Lower leg skin (tissue), 4 donors: ENCODE measurements around the gene PGLYRP3. TPM values are rescaled to one million over a fixed set of nuclear protein-coding genes. Genes with fewer than 3 reads are reported as not detected.
A peak's percentile ranks its signal among the peaks of the same experiment; 100 is the strongest.

Experiments
- DNase-seq, 2 donors: peaks; one replicate each; pipeline ENCODE4 v3.0.0-alpha.2; 2019; ENCODE audit warnings: low spot score in 2 of 2
- H3K4me3 ChIP-seq: fragments of 200-600 bp; sonication (generic); 2 replicates; pipeline ENCODE4 v1.5.1; 2017; ENCODE audit warnings: mild to moderate bottlenecking, low read depth; ENCODE audit not compliant: poor library complexity, severe bottlenecking
- POLR2A ChIP-seq, 2 donors: fragments of 450-650 bp; IDR thresholded peaks; one replicate each; pipeline ENCODE4 v1.6.1; 2016 to 2017; ENCODE audit warnings: antibody characterized with exemption in 2 of 2, mild to moderate bottlenecking in 1 of 2, moderate library complexity in 1 of 2
- WGBS, 2 donors: methylation state at CpG; one replicate each; pipeline ENCODE4 v1.1.5; 2018; 5-methylcytosine and 5-hydroxymethylcytosine counted together
- intact Hi-C: fragments of 100-400 bp; cut with DNase I; formaldehyde crosslinking; loops from one replicate; pipeline ENCODE4 v1.15.0; 2023; ENCODE audit warnings: low total_unique reads
- total RNA-seq, 4 donors: library from RNA; depleted of rRNA; stranded (reverse); fragments of >200 nt; gene quantifications; one replicate each; pipeline ENCODE4 v1.1.0, GENCODE V29; 2016
- TF ChIP-seq, protein P1 (sequence below), 3 donors: fragments of 450-650 bp; IDR thresholded peaks; one replicate each; pipeline ENCODE4 v1.5.1; 2016; ENCODE audit warnings: antibody characterized with exemption in 3 of 3, mild to moderate bottlenecking in 3 of 3, moderate library complexity in 2 of 3

PGLYRP3 gene
- total RNA-seq, 4 donors from 2014 or later: 33.1 to 66.1 (median 60.3) TPM

DNA sequence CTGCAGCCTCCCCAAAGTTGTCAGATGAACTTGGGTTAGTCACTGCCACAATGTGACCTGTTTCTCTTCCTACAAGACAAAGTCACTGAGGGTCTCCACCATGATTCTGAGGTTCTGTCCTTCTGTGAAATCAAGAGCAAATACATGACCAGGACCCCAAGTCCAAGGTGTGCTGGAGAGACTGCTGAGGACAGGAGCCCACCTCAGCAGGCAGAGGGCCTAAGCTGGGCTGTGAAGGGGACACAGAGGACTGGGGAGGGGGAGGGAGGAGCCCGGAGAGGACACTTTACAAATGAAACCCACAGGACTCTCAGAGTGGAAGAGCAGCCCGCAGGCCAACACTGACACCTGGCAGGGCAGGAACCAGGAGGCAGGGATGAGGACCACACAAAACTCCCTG is 3.3 kb downstream of the PGLYRP3 start:
- no peak for TF ChIP-seq POLR2A (IDR thresholded peaks at IDR 0.05)
- TF ChIP-seq, protein P1, sequence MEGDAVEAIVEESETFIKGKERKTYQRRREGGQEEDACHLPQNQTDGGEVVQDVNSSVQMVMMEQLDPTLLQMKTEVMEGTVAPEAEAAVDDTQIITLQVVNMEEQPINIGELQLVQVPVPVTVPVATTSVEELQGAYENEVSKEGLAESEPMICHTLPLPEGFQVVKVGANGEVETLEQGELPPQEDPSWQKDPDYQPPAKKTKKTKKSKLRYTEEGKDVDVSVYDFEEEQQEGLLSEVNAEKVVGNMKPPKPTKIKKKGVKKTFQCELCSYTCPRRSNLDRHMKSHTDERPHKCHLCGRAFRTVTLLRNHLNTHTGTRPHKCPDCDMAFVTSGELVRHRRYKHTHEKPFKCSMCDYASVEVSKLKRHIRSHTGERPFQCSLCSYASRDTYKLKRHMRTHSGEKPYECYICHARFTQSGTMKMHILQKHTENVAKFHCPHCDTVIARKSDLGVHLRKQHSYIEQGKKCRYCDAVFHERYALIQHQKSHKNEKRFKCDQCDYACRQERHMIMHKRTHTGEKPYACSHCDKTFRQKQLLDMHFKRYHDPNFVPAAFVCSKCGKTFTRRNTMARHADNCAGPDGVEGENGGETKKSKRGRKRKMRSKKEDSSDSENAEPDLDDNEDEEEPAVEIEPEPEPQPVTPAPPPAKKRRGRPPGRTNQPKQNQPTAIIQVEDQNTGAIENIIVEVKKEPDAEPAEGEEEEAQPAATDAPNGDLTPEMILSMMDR (IDR thresholded peaks at IDR 0.05): no peak
- DNase-seq: no peak
- intact Hi-C loops: no loop called here

DNA sequence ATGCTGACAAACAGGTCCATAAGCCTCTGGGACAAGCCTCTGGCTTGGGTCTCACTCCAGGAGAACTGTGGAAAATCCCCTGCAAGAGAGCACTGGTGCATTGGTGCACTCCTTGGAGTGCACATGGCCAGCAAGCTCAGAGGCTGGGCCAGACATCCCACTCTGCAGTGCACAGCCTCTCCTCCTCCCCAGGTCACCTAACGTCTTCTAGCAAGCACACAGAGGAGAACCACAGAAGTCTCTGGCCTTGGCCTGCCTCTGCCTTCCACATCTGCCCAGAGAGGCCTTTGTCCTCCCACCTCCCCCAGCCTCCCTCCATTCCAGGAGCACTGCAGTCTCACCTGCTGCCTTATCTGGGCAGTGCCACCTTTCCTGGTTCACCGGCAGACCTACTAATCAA is 4.2 kb downstream of the PGLYRP3 start:
- intact Hi-C loops: no loop called here
- 75 to 88% methylated on average over 2 of the region's 2 CpGs for WGBS, 2 donors
- peak in 1 of 2 donors; percentile 58 for DNase-seq
- H3K4me3 ChIP-seq: no peak overlapping the region
- TF ChIP-seq, protein P1 (IDR thresholded peaks at IDR 0.05): no peak
- no peak for TF ChIP-seq POLR2A (IDR thresholded peaks at IDR 0.05)

More for the DNA sequence above, 3.3 kb downstream of the PGLYRP3 start:
- WGBS, 2 donors: 80 to 82% methylated on average over 2 of the region's 2 CpGs
- no peak overlapping the region for H3K4me3 ChIP-seq

DNA sequence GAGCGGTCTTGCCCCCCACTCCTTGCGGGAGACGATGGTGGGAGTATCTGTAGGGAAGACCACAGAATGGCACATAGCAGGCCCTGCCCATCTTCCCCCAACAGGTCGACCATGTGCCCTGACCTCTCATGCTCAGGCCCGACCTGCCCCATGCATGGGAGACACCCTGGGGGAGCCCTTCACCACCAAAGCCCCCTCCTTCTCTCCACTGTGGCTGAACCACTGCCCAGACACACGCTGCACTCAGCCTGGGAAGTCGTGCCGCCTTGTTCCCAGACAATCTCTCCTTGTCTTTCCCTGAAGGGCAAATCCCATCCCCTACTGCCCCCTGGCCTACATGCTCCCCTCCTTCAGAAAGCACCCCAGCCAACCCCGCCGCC is 5.5 kb downstream of the PGLYRP3 start:
- DNase-seq: no peak
- intact Hi-C loops: no loop called here
- TF ChIP-seq, protein P1 (IDR thresholded peaks at IDR 0.05): no peak
- no peak for TF ChIP-seq POLR2A (IDR thresholded peaks at IDR 0.05)
- H3K4me3 ChIP-seq: no peak overlapping the region
- WGBS, 2 donors: 87% methylated on average over 10 of the region's 10 CpGs

DNA sequence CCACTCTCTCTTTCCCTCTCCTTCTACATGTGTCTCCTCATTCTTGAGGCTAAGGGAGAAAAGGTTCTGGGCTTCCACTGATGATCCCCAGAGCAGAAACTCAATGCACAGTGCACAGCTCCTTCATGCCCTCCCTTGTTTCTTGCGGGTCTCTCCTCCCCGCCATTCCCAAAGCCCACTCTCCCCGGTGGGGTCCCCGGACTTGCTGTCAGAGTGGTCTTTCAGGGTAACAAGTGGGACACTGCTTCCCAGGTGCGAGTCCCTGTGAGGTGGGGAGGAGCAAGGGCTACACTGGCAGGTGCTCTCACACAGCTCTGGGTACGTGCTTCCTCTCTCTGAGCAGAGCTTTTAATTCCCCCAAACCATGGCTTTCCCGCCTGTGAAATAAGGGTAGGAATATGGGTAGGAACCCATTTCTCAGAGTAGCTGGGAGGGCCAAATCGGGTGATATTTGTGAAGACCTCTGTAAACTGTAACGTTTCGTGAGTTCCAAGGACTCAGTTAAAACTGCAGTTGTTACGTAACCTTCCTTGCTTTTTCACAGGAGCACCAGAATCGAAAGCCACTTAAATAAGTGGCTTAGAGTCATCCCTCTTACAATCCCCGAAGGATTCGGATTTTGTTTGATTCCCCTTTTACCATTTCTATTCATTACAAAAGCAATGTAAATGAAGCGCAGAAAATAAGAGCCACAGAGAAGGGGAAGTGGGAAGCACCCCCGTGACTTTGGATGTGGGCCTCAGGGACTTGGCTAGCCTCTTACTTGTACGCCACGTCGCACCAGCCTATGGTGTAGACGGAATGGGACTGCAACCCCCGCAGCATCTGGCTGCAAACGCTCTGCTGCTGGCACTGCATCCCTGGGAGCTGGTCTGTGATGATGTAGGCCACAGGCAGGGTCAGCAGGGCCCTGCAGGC is 6.2 kb downstream of the PGLYRP3 start:
- intact Hi-C loops: no loop called here
- TF ChIP-seq, protein P1 (IDR thresholded peaks at IDR 0.05): no peak
- TF ChIP-seq POLR2A (IDR thresholded peaks at IDR 0.05): no peak
- no peak overlapping the region for H3K4me3 ChIP-seq
- DNase-seq: no peak
- 87 to 88% methylated on average over 22 of the region's 22 CpGs for WGBS, 2 donors

DNA sequence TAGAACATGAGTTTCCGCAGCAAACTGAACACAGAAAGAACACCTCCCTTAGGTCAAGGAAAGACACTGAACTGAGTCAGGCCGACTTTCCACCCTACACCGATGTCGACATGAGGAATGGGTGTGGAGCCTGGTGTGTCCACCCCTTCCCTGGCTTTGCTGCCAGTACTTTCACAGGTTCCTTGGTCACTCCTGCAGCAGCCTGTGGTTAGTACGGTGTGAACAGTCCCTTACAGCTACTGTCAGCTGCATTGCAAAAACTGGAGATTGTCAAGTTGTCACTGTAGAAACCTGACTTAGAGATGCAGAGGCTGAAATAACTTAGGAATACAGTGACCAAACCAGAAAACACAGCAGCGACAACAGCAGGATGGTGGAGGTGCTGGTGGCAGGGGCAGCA is 7.1 kb downstream of the PGLYRP3 start:
- no peak overlapping the region for H3K4me3 ChIP-seq
- DNase-seq: no peak
- 88% methylated on average over 6 of the region's 6 CpGs for WGBS, 2 donors
- TF ChIP-seq POLR2A (IDR thresholded peaks at IDR 0.05): no peak
- intact Hi-C loops: no loop called here

DNA sequence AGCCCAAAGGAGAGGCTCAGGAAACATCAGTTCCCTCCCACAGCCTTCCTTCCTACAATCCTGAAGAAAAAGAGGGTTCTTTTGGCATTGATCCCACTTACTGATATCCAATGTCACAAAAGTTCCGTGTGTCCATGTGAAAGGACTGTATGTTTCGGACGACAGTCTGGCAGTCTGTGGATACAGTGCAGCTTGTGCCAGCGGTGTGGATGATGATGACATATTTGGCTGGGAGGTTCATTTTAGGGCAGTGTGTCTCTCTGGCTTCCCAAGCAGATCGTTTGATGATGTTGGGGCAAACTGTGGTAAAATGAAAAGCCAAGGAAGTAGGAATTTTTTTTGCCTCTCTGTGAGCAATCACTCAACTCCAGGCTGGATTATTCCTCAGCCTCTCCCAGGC is 10.4 kb downstream of the PGLYRP3 start:
- DNase-seq: no peak
- no peak for TF ChIP-seq POLR2A (IDR thresholded peaks at IDR 0.05)
- TF ChIP-seq, protein P1 (IDR thresholded peaks at IDR 0.05): no peak

More for the DNA sequence above, 10.4 kb downstream of the PGLYRP3 start:
- 73 to 75% methylated on average over 5 of the region's 5 CpGs for WGBS, 2 donors
- no peak overlapping the region for H3K4me3 ChIP-seq
- intact Hi-C loops: no loop called here
